Thyroid gland (tissue), 4 donors: ENCODE data around the gene NDST1.

Source experiments
- CTCF ChIP-seq, 6 experiments: fragments of 200-600 bp in 3 of 6; fragments of 450-650 bp in 3 of 6; sonication (generic) in 3 of 6; IDR thresholded peaks; one replicate each; pipeline ENCODE4 v1.5.1; 2016 to 2019; ENCODE audit warnings: antibody characterized with exemption in 6 of 6, mild to moderate bottlenecking in 2 of 6, inconsistent platforms in 1 of 6, moderate library complexity in 1 of 6
- POLR2A ChIP-seq, 2 donors: fragments of 450-650 bp; IDR thresholded peaks; one replicate each; pipeline ENCODE4 v1.6.1; 2017; ENCODE audit warnings: antibody characterized with exemption in 2 of 2, mild to moderate bottlenecking in 2 of 2, moderate library complexity in 1 of 2

DNA sequence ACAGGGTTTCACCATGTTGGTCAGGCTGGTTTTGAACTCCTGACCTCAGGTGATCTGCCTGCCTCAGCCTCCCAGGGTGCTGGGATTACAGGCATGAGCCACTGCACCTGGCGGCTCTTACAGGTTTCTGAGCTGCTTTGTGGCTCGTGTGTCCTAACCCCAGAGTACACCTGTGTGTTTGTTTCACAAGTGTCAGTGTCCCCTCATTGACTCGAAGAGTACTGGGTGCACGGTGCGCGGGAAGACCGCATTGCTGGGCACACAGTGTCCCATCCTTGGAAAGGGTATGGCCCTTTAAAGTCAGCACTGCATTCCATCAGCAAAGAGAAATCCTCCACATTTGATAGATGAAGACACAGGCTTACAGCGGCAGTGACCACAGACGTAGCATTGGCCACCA lies 23.8 kb downstream of the NDST1 start:
- TF ChIP-seq CTCF (IDR thresholded peaks at IDR 0.05) (no peak), POLR2A (IDR thresholded peaks at IDR 0.05) (no peak)
